Peyer's patch (tissue), 4 donors: Measurements from ENCODE around the gene KCNJ10. TPM values are rescaled to one million over a fixed set of nuclear protein-coding genes. Genes with fewer than 3 reads are reported as not detected.

Experiments
- DNase-seq, 3 donors: peaks; one replicate each; pipeline ENCODE4 v3.0.0-alpha.2; 2017 to 2019
- H3K27ac ChIP-seq, 4 donors: fragments of 200-600 bp; sonication (generic); one replicate each; pipeline ENCODE4 v1.5.1; 2016 to 2019
- H3K27me3 ChIP-seq, 2 donors: fragments of 200-600 bp; sonication (generic); one replicate each; pipeline ENCODE4 v1.5.1; 2019
- H3K36me3 ChIP-seq, 3 donors: fragments of 200-600 bp; sonication (generic); one replicate each; pipeline ENCODE4 v1.5.1; 2016 to 2019
- H3K4me1 ChIP-seq, 4 donors: fragments of 200-600 bp; sonication (generic); one replicate each; pipeline ENCODE4 v1.5.1; 2016 to 2019
- H3K4me3 ChIP-seq, 4 donors: fragments of 200-600 bp; sonication (generic); 1 replicate in 3 of 4; 2 replicates in 1 of 4; pipeline ENCODE4 v1.5.1; 2016 to 2019; ENCODE audit warnings: mild to moderate bottlenecking in 1 of 4
- H3K9me3 ChIP-seq, 4 donors: fragments of 200-600 bp; sonication (generic); one replicate each; pipeline ENCODE4 v1.5.1; 2016 to 2019; ENCODE audit warnings: mild to moderate bottlenecking in 1 of 4
- CTCF ChIP-seq, 6 experiments: fragments of 450-650 bp in 4 of 6; fragments of 200-600 bp in 2 of 6; sonication (generic) in 1 of 6; IDR thresholded peaks; one replicate each; pipeline ENCODE4 v1.5.1; 2017 to 2019; ENCODE audit warnings: antibody characterized with exemption in 6 of 6, mild to moderate bottlenecking in 3 of 6, moderate library complexity in 1 of 6
- POLR2A ChIP-seq, 2 donors: fragments of 450-650 bp; IDR thresholded peaks; one replicate each; pipeline ENCODE4 v1.5.1; 2017; ENCODE audit warnings: antibody characterized with exemption in 2 of 2, mild to moderate bottlenecking in 2 of 2, moderate library complexity in 2 of 2
- total RNA-seq, 4 donors: library from RNA; depleted of rRNA; stranded (reverse); fragments of >200 nt; gene quantifications; one replicate each; pipeline ENCODE4 v1.1.0, GENCODE V29; 2016

The KCNJ10 gene
- total RNA-seq, 4 donors from 2014 or later: not detected

GRCh38 chr1:159974350-159974965, 95.5 kb downstream of the KCNJ10 start:
- no peaks in the 10 kb centered on the region for H3K9me3 ChIP-seq
- no peak overlapping the region for H3K27ac ChIP-seq
- no peaks in the 10 kb centered on the region for H3K36me3 ChIP-seq
- TF ChIP-seq POLR2A (IDR thresholded peaks at IDR 0.05) (no peak), CTCF (IDR thresholded peaks at IDR 0.05) (no peak)
- DNase-seq: no peak
- H3K4me1 ChIP-seq: peaks cover 0 to 22% (median 0%) of the 10 kb centered on the region in 4 donors
- no peak overlapping the region for H3K4me3 ChIP-seq
- H3K27me3 ChIP-seq: no peaks in the 10 kb centered on the region

- no peak for DNase-seq
- TF ChIP-seq CTCF (IDR thresholded peaks at IDR 0.05): no peak
- no peaks in the 10 kb centered on the region for H3K36me3 ChIP-seq
Observed at GRCh38 chr1:159973350-159973940, 96.5 kb downstream of the KCNJ10 start.

GRCh38 chr1:159972443-159973205, 97.3 kb downstream of the KCNJ10 start:
- no peak for DNase-seq

More at GRCh38 chr1:159973350-159973940, 96.5 kb downstream of the KCNJ10 start:
- Histone ChIP-seq H3K9me3 (no peaks in the 10 kb centered on the region), H3K4me3 (no peak overlapping the region), H3K4me1 (peaks cover 0 to 28% (median 0%) of the 10 kb centered on the region in 4 donors), H3K27me3 (no peaks in the 10 kb centered on the region), H3K27ac (no peak overlapping the region)

GRCh38 chr1:159970932-159971342, 99.0 kb downstream of the KCNJ10 start:
- Histone ChIP-seq H3K4me1 (peaks cover 0 to 28% (median 0%) of the 10 kb centered on the region in 4 donors), H3K4me3 (no peak overlapping the region), H3K27me3 (no peaks in the 10 kb centered on the region), H3K9me3 (no peaks in the 10 kb centered on the region), H3K36me3 (no peaks in the 10 kb centered on the region), H3K27ac (peak overlapping the region in 3 of 4 donors; percentile 21 to 79 (median 73))
- peak in 2 of 3 donors; percentile 88 to 92 for DNase-seq
- TF ChIP-seq POLR2A (IDR thresholded peaks at IDR 0.05) (peak in 1 of 2 donors; percentile 54), CTCF (IDR thresholded peaks at IDR 0.05) (peak in 3 of 6 experiments; percentile 60 to 69 (median 63))

More at GRCh38 chr1:159972443-159973205, 97.3 kb downstream of the KCNJ10 start:
- Histone ChIP-seq H3K36me3 (no peaks in the 10 kb centered on the region), H3K27me3 (no peaks in the 10 kb centered on the region), H3K27ac (no peak overlapping the region), H3K9me3 (no peaks in the 10 kb centered on the region), H3K4me1 (peaks cover 0 to 28% (median 0%) of the 10 kb centered on the region in 4 donors), H3K4me3 (no peak overlapping the region)
- TF ChIP-seq CTCF (IDR thresholded peaks at IDR 0.05) (no peak), POLR2A (IDR thresholded peaks at IDR 0.05) (no peak)

GRCh38 chr1:159968901-159969300, 101.1 kb downstream of the KCNJ10 start:
- H3K4me1 ChIP-seq: peaks cover 0 to 28% (median 0%) of the 10 kb centered on the region in 4 donors
- no peaks in the 10 kb centered on the region for H3K36me3 ChIP-seq
- TF ChIP-seq POLR2A (IDR thresholded peaks at IDR 0.05) (no peak), CTCF (IDR thresholded peaks at IDR 0.05) (no peak)
- no peaks in the 10 kb centered on the region for H3K9me3 ChIP-seq
- no peak for DNase-seq
- H3K27me3 ChIP-seq: no peaks in the 10 kb centered on the region
- H3K4me3 ChIP-seq: no peak overlapping the region
- H3K27ac ChIP-seq: peak overlapping the region in 2 of 4 donors; percentile 73 to 79
